ENCODE data around the gene RNF11.

Gene RNF11

GRCh38 chr1:51299981-51300670, 64.1 kb downstream of the RNF11 start:
- no peaks in the 10 kb centered on the region for H3K79me2 ChIP-seq (ENCODE audit: insufficient read depth, low read length)
- H3K27me3 ChIP-seq (ENCODE audit: insufficient read depth, low read length, poor library complexity), result no peaks in the 10 kb centered on the region
- H3K4me2 ChIP-seq (ENCODE audit: insufficient read depth, low read length), result no peak overlapping the region
- H3K9me3 ChIP-seq (ENCODE audit: insufficient read depth, low read length, severe bottlenecking), result no peaks in the 10 kb centered on the region
- H2AFZ ChIP-seq (ENCODE audit: low read depth, low read length), result no peak overlapping the region
- ATAC-seq (ENCODE audit: insufficient read depth, low read depth) (no peak), DNase-seq (no peak)
- H3K9ac ChIP-seq (ENCODE audit: low read depth, low read length), result no peak overlapping the region
- H3K4me1 ChIP-seq (ENCODE audit: insufficient read depth, low read length), result peaks cover 12% of the 10 kb centered on the region
- H3K36me3 ChIP-seq (ENCODE audit: insufficient read depth, low read length), result no peaks in the 10 kb centered on the region
- H4K20me1 ChIP-seq (ENCODE audit: insufficient read depth, low read length), result no peaks in the 10 kb centered on the region
- no peak overlapping the region for H3K4me3 ChIP-seq (ENCODE audit: low read depth in 1 of 2, low read length in 2 of 2)
- H3K27ac ChIP-seq (ENCODE audit: low read length), result no peak overlapping the region
- TF ChIP-seq EZH2 (IDR thresholded peaks at IDR 0.05; ENCODE audit: borderline replicate concordance, low read depth, low read length, severe bottlenecking), result no peak
- TF ChIP-seq CTCF (IDR thresholded peaks at IDR 0.05; ENCODE audit: borderline replicate concordance, extremely low read depth, low read length, poor library complexity, severe bottlenecking), result no peak

- ATAC-seq (ENCODE audit: insufficient read depth, low read depth), result no peak
- peaks cover 11% of the 10 kb centered on the region for H3K4me1 ChIP-seq (ENCODE audit: insufficient read depth, low read length)
- H3K9ac ChIP-seq (ENCODE audit: low read depth, low read length), result no peak overlapping the region
- H3K4me2 ChIP-seq (ENCODE audit: insufficient read depth, low read length), result no peak overlapping the region
- no peak overlapping the region for H2AFZ ChIP-seq (ENCODE audit: low read depth, low read length)
- DNase-seq, result no peak
- H3K27me3 ChIP-seq (ENCODE audit: insufficient read depth, low read length, poor library complexity), result no peaks in the 10 kb centered on the region
- TF ChIP-seq EZH2 (IDR thresholded peaks at IDR 0.05; ENCODE audit: borderline replicate concordance, low read depth, low read length, severe bottlenecking) (no peak), CTCF (IDR thresholded peaks at IDR 0.05; ENCODE audit: borderline replicate concordance, extremely low read depth, low read length, poor library complexity, severe bottlenecking) (no peak)
- no peaks in the 10 kb centered on the region for H3K36me3 ChIP-seq (ENCODE audit: insufficient read depth, low read length)
- no peak overlapping the region for H3K4me3 ChIP-seq (ENCODE audit: low read depth in 1 of 2, low read length in 2 of 2)
- no peaks in the 10 kb centered on the region for H3K9me3 ChIP-seq (ENCODE audit: insufficient read depth, low read length, severe bottlenecking)
- no peaks in the 10 kb centered on the region for H3K79me2 ChIP-seq (ENCODE audit: insufficient read depth, low read length)
- H3K27ac ChIP-seq (ENCODE audit: low read length), result no peak overlapping the region
- no peaks in the 10 kb centered on the region for H4K20me1 ChIP-seq (ENCODE audit: insufficient read depth, low read length)
Measured at GRCh38 chr1:51301152-51301843, 65.2 kb downstream of the RNF11 start.

- no peak overlapping the region for H2AFZ ChIP-seq (ENCODE audit: low read depth, low read length)
- peaks cover 6% of the 10 kb centered on the region for H3K4me1 ChIP-seq (ENCODE audit: insufficient read depth, low read length)
- H3K4me3 ChIP-seq (ENCODE audit: low read depth in 1 of 2, low read length in 2 of 2), result no peak overlapping the region
- ATAC-seq (ENCODE audit: insufficient read depth, low read depth) (no peak), DNase-seq (no peak)
- H3K36me3 ChIP-seq (ENCODE audit: insufficient read depth, low read length), result no peaks in the 10 kb centered on the region
- no peak overlapping the region for H3K27ac ChIP-seq (ENCODE audit: low read length)
- TF ChIP-seq EZH2 (IDR thresholded peaks at IDR 0.05; ENCODE audit: borderline replicate concordance, low read depth, low read length, severe bottlenecking) (no peak), CTCF (IDR thresholded peaks at IDR 0.05; ENCODE audit: borderline replicate concordance, extremely low read depth, low read length, poor library complexity, severe bottlenecking) (no peak)
- no peaks in the 10 kb centered on the region for H4K20me1 ChIP-seq (ENCODE audit: insufficient read depth, low read length)
- no peaks in the 10 kb centered on the region for H3K9me3 ChIP-seq (ENCODE audit: insufficient read depth, low read length, severe bottlenecking)
- no peaks in the 10 kb centered on the region for H3K27me3 ChIP-seq (ENCODE audit: insufficient read depth, low read length, poor library complexity)
- H3K4me2 ChIP-seq (ENCODE audit: insufficient read depth, low read length), result no peak overlapping the region
- H3K9ac ChIP-seq (ENCODE audit: low read depth, low read length), result no peak overlapping the region
- H3K79me2 ChIP-seq (ENCODE audit: insufficient read depth, low read length), result no peaks in the 10 kb centered on the region
Measured at GRCh38 chr1:51301844-51302162, 65.7 kb downstream of the RNF11 start.

All from DND-41 (cell line).